GM12872 (cell line): ENCODE results near the gene SAMD14.

Experiments used
- TF ChIP-seq, protein P1 (sequence below): IDR thresholded peaks from 3 replicates; pipeline ENCODE4 v1.5.1; 2011; ENCODE audit warnings: low read depth, mild to moderate bottlenecking, low read length, moderate library complexity; ENCODE audit not compliant: insufficient read depth

The SAMD14 gene

DNA sequence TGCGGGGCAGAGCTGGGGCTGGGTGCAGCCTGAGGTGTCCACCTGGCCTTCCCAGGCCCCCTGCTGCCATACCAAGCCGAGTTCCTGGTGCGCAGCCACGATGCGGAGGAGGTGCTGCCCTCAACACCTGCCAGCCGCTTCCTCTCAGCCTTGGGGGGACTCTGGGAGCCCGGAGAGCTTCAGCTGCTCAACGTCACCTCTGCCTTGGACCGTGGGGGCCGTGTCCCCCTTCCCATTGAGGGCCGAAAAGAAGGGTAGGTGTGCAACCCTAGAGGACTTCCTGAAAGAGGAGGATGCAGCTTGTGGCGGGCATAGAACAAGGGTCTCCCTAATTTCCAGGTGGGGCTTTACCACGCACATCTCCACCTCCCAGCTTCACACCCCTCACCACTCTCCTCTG is 38.4 kb upstream of the SAMD14 start:
- TF ChIP-seq, protein P1, sequence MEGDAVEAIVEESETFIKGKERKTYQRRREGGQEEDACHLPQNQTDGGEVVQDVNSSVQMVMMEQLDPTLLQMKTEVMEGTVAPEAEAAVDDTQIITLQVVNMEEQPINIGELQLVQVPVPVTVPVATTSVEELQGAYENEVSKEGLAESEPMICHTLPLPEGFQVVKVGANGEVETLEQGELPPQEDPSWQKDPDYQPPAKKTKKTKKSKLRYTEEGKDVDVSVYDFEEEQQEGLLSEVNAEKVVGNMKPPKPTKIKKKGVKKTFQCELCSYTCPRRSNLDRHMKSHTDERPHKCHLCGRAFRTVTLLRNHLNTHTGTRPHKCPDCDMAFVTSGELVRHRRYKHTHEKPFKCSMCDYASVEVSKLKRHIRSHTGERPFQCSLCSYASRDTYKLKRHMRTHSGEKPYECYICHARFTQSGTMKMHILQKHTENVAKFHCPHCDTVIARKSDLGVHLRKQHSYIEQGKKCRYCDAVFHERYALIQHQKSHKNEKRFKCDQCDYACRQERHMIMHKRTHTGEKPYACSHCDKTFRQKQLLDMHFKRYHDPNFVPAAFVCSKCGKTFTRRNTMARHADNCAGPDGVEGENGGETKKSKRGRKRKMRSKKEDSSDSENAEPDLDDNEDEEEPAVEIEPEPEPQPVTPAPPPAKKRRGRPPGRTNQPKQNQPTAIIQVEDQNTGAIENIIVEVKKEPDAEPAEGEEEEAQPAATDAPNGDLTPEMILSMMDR: no peak

DNA sequence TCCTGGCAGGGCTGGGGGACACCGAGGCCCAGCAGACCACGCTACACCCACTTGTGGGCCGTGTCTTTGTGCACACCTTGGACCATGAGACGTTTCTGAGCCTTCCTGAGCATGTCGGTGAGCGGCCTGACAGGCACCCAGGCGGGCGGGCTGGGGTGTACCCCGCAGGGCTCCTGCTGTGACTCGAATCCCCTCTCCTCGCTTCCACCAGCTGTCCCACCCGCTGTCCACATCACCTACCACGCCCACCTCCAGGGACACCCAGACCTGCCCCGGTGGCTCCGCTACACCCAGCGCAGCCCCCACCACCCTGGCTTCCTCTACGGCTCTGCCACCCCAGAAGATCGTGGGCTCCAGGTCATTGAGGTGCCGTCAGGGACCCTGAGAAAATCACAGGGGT is 37.4 kb upstream of the SAMD14 start:
- TF ChIP-seq, protein P1: no peak

DNA sequence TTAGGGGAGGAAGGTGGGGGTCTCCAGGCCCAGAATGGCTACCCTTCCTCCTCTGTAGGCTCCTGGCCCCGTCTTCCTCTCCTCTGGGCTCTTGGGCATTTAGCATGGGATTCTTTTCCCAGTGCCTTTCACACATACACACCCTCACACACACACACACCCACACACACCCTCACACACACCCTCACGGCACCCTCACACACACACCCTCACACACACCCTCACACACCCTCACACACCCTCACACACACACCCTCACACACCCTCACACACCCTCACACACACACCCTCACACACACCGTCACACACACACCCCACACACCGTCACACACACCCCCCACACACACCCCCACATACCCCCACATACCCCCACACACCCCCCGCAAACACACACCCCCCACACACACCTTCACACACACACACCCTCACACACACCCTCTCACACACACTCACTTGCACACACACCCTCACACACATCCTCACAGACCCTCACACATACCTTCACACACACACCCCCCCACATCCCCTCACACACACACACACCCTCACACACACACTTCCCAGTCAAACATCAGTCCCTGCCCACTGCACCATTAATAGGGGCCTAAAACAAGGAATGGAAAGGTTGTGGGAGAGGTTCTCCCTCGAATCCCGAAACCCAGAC is 36.7 kb upstream of the SAMD14 start:
- TF ChIP-seq, protein P1: no peak

DNA sequence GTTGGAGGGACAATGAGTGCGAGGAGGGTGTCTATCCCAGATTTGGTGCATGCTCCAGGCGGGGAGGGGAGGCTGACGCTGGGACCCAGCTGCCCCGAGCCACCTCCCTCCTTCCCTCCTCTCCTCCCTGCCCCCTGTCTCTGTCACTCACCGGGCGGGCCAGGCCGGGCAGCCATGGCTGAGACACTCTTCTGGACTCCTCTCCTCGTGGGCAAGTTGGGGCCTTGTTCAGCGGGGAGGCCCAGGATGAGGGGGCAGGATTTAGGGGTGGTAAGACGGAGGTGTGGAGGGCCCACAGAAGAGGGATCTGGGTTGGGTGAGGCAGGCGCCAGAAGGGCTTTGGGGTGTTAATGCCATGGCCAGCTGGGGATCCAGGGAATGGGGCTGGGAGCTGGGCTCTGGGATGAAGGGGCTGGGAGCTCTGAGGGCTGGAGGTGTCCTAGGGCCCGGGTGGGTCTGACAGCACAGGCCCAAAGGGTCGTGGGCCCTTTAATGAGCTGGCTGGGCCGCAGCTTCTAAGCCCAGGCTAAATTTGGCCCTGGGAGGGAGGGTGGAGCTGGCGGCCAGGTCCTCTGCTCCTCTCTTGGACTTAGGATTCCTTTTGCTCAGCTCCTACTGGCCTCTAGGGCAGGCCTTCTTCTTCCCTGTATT is 36.0 kb upstream of the SAMD14 start, which contains the start of gene SGCA:
Gene SGCA (plus strand): TSS at position 139 of the 651 bp plus-strand sequence. CDS start 36 bp downstream, at position 175.
- TF ChIP-seq, protein P1: no peak

DNA sequence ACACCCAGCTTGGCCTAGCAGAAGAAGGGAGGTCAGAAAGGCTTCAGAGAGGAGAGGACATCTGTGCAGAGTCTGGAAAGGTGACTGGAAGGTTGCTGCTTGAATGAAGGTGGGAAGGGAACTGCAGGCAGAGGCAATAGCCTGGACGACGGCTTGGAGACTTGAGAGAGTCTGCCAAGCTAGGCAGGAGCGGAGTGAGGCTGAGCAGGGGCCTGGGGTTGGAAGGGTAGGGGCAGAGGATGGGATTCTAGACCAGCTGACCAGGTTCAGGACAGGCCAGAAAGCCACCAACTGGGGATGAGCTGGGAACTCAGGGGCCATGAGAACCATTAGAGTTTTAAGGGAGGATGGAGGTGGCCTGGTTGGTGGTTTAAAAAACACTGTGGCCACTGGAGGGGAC is 35.5 kb upstream of the SAMD14 start:
- TF ChIP-seq, protein P1: no peak

DNA sequence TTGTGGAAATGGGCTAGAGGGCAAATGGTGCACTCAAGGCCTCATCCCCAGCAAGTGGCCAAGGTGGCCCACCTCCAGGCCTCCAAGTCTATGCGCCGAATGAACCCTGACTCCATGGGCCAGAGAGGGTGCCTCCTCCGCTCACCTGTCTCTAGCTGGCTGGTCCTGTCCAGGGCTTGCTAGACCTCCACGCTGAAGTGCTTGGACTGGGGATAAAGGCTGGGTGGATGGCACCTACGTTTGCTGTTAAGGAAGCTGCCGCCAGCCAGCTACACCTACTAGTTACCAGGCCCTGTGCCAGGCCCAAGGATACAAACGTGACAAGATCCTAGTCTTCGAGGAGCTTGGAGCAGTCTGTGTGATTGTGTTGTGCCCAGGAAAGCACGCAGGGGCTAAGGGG is 35.1 kb upstream of the SAMD14 start:
- TF ChIP-seq, protein P1: no peak

DNA sequence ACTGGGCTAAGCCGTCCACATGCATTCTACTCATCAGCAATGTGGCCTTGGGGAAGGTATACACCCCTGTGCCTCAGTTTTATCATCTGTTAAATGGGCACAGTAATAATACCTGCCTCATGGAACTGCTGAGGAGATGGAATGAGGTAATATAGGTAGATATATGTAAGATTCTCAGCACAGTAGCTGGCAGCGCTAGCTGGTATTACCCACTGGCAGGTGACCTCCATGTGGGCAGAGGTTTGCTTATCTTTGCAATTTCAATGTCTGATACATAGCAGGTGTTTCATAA is 34.7 kb upstream of the SAMD14 start:
- TF ChIP-seq, protein P1: no peak
